ENCODE measurements around the gene MYH15.

Gene MYH15

DNA sequence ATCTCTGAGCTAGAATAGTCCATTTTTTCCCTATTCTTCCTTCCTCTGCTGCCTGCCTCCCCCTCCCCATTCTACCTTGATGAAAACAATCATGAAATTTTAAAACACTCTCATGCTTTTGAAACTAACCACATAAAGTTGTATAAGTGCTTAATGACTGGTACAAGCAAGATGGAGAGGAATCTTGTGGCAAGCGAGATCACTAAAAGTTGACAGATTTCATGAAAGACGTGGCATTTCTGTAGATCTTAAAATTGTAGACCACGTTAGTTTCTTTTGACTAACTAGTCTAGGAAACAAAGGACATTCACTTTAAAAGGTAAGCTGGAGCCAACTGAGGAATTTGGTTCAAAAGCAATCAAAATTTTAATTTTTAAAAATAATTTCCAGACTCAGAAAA lies 178.6 kb downstream of the MYH15 start:
- DNase-seq (ENCODE audit: low spot score): no peak

Data from D341Med (cell line).